Loucy (cell line): ENCODE data around the gene ZNF385B.

ENCODE experiments used
- H2AFZ ChIP-seq: fragments of 200-600 bp; sonication (generic); 2 replicates; pipeline ENCODE4 v1.6.0; 2016; ENCODE audit warnings: antibody characterized with exemption, mild to moderate bottlenecking, low read length, moderate library complexity
- H3F3A ChIP-seq: fragments of 200-600 bp; 2 replicates; pipeline ENCODE4 v1.6.0; 2016; ENCODE audit warnings: antibody characterized with exemption, low read depth, mild to moderate bottlenecking
- H3K27me3 ChIP-seq: fragments of 200-600 bp; sonication (generic); 2 replicates; pipeline ENCODE4 v1.6.1; 2014; ENCODE audit warnings: low read length, mild to moderate bottlenecking; ENCODE audit not compliant: insufficient read depth, poor library complexity, severe bottlenecking
- H3K36me3 ChIP-seq: fragments of 200-600 bp; sonication (generic); 2 replicates; pipeline ENCODE4 v1.6.1; 2016; ENCODE audit warnings: low read length; ENCODE audit not compliant: insufficient read depth
- H3K4me1 ChIP-seq: fragments of 200-600 bp; sonication (generic); 2 replicates; pipeline ENCODE4 v1.5.1; 2014; ENCODE audit warnings: low read length, mild to moderate bottlenecking; ENCODE audit not compliant: insufficient read depth, poor library complexity, severe bottlenecking
- H3K4me2 ChIP-seq: fragments of 200-600 bp; sonication (generic); 2 replicates; pipeline ENCODE4 v1.6.0; 2014; ENCODE audit warnings: antibody characterized with exemption, low read length, low read depth, mild to moderate bottlenecking; ENCODE audit not compliant: poor library complexity, severe bottlenecking
- H3K4me3 ChIP-seq: fragments of 200-600 bp; sonication (generic); 2 replicates; pipeline ENCODE4 v1.5.1; 2014; ENCODE audit warnings: low read length, mild to moderate bottlenecking, mixed read lengths; ENCODE audit not compliant: poor library complexity, severe bottlenecking
- H3K79me2 ChIP-seq: fragments of 200-600 bp; sonication (generic); 2 replicates; pipeline ENCODE4 v1.6.1; 2014; ENCODE audit warnings: low read length; ENCODE audit not compliant: insufficient read depth
- H3K9ac ChIP-seq: fragments of 200-600 bp; sonication (generic); 2 replicates; pipeline ENCODE4 v1.6.0; 2014; ENCODE audit warnings: mild to moderate bottlenecking, low read depth, low read length, moderate library complexity; ENCODE audit not compliant: poor library complexity, severe bottlenecking
- H3K9me2 ChIP-seq: fragments of 200-600 bp; sonication (generic); replicated peaks from 2 replicates; pipeline ENCODE4 v1.6.1; 2016; ENCODE audit warnings: low read depth, low read length, mixed read lengths
- H3K9me3 ChIP-seq: fragments of 200-600 bp; sonication (generic); 2 replicates; pipeline ENCODE4 v1.6.1; 2014; ENCODE audit warnings: mild to moderate bottlenecking, antibody characterized with exemption, low read length, low read depth; ENCODE audit not compliant: insufficient read depth
- H4K20me1 ChIP-seq: fragments of 200-600 bp; sonication (generic); 2 replicates; pipeline ENCODE4 v1.6.0; 2014; ENCODE audit warnings: antibody characterized with exemption, low read length, mild to moderate bottlenecking; ENCODE audit not compliant: insufficient read depth, poor library complexity, severe bottlenecking
- EZH2phosphoT487 ChIP-seq: fragments of 200-600 bp; IDR thresholded peaks from 2 replicates; pipeline ENCODE4 v1.6.1; 2018; ENCODE audit warnings: antibody characterized with exemption, mild to moderate bottlenecking, moderate library complexity, borderline replicate concordance
- TF ChIP-seq, protein P1 (sequence below): fragments of 200-600 bp; sonication (generic); conservative IDR thresholded peaks from 2 replicates; pipeline ENCODE4 v1.5.1; 2014; ENCODE audit warnings: mild to moderate bottlenecking, antibody characterized with exemption, low read length

ZNF385B gene

DNA sequence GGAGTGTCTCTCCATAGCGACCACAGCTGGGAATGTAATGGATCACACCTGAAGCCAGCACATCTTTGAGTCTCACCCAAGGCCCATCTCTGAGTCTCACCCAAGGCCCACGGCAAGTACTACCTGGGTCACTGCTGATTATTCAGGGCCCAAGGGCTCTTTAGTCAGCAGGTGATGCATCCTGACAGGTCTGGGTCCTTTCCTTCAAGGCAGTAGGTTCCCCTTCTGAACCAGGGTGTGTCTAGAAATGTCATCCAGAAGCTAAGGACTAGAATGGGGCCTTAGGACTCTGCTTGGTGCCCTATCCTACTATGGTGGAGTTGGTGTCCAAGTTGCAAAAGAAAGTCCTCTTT is 248.1 kb downstream of the ZNF385B start:
- Histone ChIP-seq H3K9me3 (no peaks in the 10 kb centered on the region), H2AFZ (no peak overlapping the region), H3F3A (no peaks in the 10 kb centered on the region), H3K4me3 (no peak overlapping the region), H3K4me2 (no peak overlapping the region), H3K9ac (no peak overlapping the region), H3K9me2 (no peaks in the 10 kb centered on the region), H3K27me3 (no peaks in the 10 kb centered on the region), H4K20me1 (no peaks in the 10 kb centered on the region), H3K36me3 (no peaks in the 10 kb centered on the region), H3K79me2 (no peaks in the 10 kb centered on the region), H3K4me1 (no peaks in the 10 kb centered on the region)
- TF ChIP-seq, protein P1, sequence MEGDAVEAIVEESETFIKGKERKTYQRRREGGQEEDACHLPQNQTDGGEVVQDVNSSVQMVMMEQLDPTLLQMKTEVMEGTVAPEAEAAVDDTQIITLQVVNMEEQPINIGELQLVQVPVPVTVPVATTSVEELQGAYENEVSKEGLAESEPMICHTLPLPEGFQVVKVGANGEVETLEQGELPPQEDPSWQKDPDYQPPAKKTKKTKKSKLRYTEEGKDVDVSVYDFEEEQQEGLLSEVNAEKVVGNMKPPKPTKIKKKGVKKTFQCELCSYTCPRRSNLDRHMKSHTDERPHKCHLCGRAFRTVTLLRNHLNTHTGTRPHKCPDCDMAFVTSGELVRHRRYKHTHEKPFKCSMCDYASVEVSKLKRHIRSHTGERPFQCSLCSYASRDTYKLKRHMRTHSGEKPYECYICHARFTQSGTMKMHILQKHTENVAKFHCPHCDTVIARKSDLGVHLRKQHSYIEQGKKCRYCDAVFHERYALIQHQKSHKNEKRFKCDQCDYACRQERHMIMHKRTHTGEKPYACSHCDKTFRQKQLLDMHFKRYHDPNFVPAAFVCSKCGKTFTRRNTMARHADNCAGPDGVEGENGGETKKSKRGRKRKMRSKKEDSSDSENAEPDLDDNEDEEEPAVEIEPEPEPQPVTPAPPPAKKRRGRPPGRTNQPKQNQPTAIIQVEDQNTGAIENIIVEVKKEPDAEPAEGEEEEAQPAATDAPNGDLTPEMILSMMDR: no peak
- TF ChIP-seq EZH2phosphoT487: no peak

GRCh38 chr2:179612591-179613298 is 248.7 kb downstream of the ZNF385B start:
- H3K4me3 ChIP-seq: no peak overlapping the region
- TF ChIP-seq, protein P1: no peak
- no peak for TF ChIP-seq EZH2phosphoT487
- H3K9me2 ChIP-seq: no peaks in the 10 kb centered on the region
- no peak overlapping the region for H3K9ac ChIP-seq
- H3F3A ChIP-seq: no peaks in the 10 kb centered on the region
- no peaks in the 10 kb centered on the region for H3K27me3 ChIP-seq
- no peaks in the 10 kb centered on the region for H3K9me3 ChIP-seq
- no peak overlapping the region for H3K4me2 ChIP-seq
- H2AFZ ChIP-seq: no peak overlapping the region
- no peaks in the 10 kb centered on the region for H3K79me2 ChIP-seq
- H4K20me1 ChIP-seq: no peaks in the 10 kb centered on the region
- no peaks in the 10 kb centered on the region for H3K4me1 ChIP-seq
- no peaks in the 10 kb centered on the region for H3K36me3 ChIP-seq

- no peak overlapping the region for H3K4me2 ChIP-seq
- H3K36me3 ChIP-seq: no peaks in the 10 kb centered on the region
- H3K9me2 ChIP-seq: no peaks in the 10 kb centered on the region
- no peaks in the 10 kb centered on the region for H3K27me3 ChIP-seq
- no peak for TF ChIP-seq EZH2phosphoT487
- TF ChIP-seq, protein P1: no peak
- H3K9ac ChIP-seq: no peak overlapping the region
- H3K79me2 ChIP-seq: no peaks in the 10 kb centered on the region
- no peaks in the 10 kb centered on the region for H3K9me3 ChIP-seq
- no peak overlapping the region for H3K4me3 ChIP-seq
- no peak overlapping the region for H2AFZ ChIP-seq
- H3K4me1 ChIP-seq: no peaks in the 10 kb centered on the region
- H4K20me1 ChIP-seq: no peaks in the 10 kb centered on the region
- no peaks in the 10 kb centered on the region for H3F3A ChIP-seq
Measured at GRCh38 chr2:179612108-179612507, 249.3 kb downstream of the ZNF385B start.
